HL-60 (cell line): ENCODE measurements around the gene TMEM183A.

ENCODE experiments used
- DNase-seq, 2 experiments: peaks; one replicate each; pipeline ENCODE4 v3.0.0-alpha.2; 2010 to 2020; ENCODE audit warnings: low read depth in 1 of 2, low spot score in 1 of 2
- H3K27ac ChIP-seq: fragments of 250-450 bp; sonication (Bioruptor Pico); replicated peaks from 2 replicates; pipeline ENCODE4 v1.5.1; 2020; ENCODE audit warnings: mild to moderate bottlenecking, moderate library complexity
- H3K27me3 ChIP-seq: fragments of 250-450 bp; sonication (Bioruptor Pico); 2 replicates; pipeline ENCODE4 v1.5.1; 2021; ENCODE audit warnings: mild to moderate bottlenecking, moderate library complexity; ENCODE audit not compliant: insufficient read depth, poor library complexity, severe bottlenecking
- H3K4me3 ChIP-seq: replicated peaks from 2 replicates; pipeline ENCODE4 v1.5.1; 2011; ENCODE audit warnings: mild to moderate bottlenecking, control low read depth, low read length; ENCODE audit not compliant: insufficient read depth
- CTCF ChIP-seq: IDR thresholded peaks from one replicate; pipeline ENCODE4 v1.5.1; 2011; ENCODE audit warnings: low read length, control low read depth, inconsistent platforms; ENCODE audit not compliant: insufficient read depth
- GABPA ChIP-seq: IDR thresholded peaks from 2 replicates; pipeline ENCODE4 v1.6.1; 2012; ENCODE audit warnings: low read depth
- POLR2AphosphoS5 ChIP-seq: IDR thresholded peaks from 2 replicates; pipeline ENCODE4 v1.6.1; 2012; ENCODE audit warnings: low read depth
- REST ChIP-seq: IDR thresholded peaks from 2 replicates; pipeline ENCODE4 v1.6.1; 2012; ENCODE audit warnings: low read depth; ENCODE audit not compliant: insufficient replicate concordance
- SPI1 ChIP-seq: IDR thresholded peaks from 2 replicates; pipeline ENCODE4 v1.6.1; 2012; ENCODE audit warnings: low read depth, mild to moderate bottlenecking, borderline replicate concordance

TMEM183A gene

GRCh38 chr1:203049576-203050180 is 42.5 kb downstream of the TMEM183A start:
- Histone ChIP-seq H3K27ac (no peak overlapping the region), H3K27me3 (no peaks in the 10 kb centered on the region), H3K4me3 (no peak overlapping the region)
- DNase-seq = no peak
- no peak for TF ChIP-seq SPI1
- no peak for TF ChIP-seq REST
- TF ChIP-seq GABPA = no peak
- TF ChIP-seq CTCF = no peak
- no peak for TF ChIP-seq POLR2AphosphoS5

- no peak for TF ChIP-seq POLR2AphosphoS5
- no peak for TF ChIP-seq REST
- no peak for TF ChIP-seq SPI1
- TF ChIP-seq GABPA = no peak
- TF ChIP-seq CTCF = no peak
- DNase-seq = no peak
- Histone ChIP-seq H3K27me3 (no peaks in the 10 kb centered on the region), H3K4me3 (no peak overlapping the region), H3K27ac (no peak overlapping the region)
Observed at GRCh38 chr1:203050826-203051225, 43.7 kb downstream of the TMEM183A start.

GRCh38 chr1:203051841-203052324 is 44.7 kb downstream of the TMEM183A start:
- Histone ChIP-seq H3K27ac (no peak overlapping the region), H3K4me3 (no peak overlapping the region), H3K27me3 (no peaks in the 10 kb centered on the region)
- no peak for TF ChIP-seq GABPA
- no peak for DNase-seq

- no peak for DNase-seq
- Histone ChIP-seq H3K27me3 (no peaks in the 10 kb centered on the region), H3K4me3 (no peak overlapping the region), H3K27ac (no peak overlapping the region)
- TF ChIP-seq CTCF (no peak), POLR2AphosphoS5 (no peak)
Observed at GRCh38 chr1:203052601-203053000, 45.4 kb downstream of the TMEM183A start.
